ENCODE measurements around the gene EVA1C. TPM values are rescaled to one million over a fixed set of nuclear protein-coding genes. Genes with fewer than 3 reads are reported as not detected.
"Not testable (repeated sequence)": the region's sequence is repeated elsewhere in the genome, so short reads cannot be mapped to it uniquely, and the experiment has no call there.

EVA1C gene
- total RNA-seq, 1 donor from 2014 or later, result 8.2 TPM

DNA sequence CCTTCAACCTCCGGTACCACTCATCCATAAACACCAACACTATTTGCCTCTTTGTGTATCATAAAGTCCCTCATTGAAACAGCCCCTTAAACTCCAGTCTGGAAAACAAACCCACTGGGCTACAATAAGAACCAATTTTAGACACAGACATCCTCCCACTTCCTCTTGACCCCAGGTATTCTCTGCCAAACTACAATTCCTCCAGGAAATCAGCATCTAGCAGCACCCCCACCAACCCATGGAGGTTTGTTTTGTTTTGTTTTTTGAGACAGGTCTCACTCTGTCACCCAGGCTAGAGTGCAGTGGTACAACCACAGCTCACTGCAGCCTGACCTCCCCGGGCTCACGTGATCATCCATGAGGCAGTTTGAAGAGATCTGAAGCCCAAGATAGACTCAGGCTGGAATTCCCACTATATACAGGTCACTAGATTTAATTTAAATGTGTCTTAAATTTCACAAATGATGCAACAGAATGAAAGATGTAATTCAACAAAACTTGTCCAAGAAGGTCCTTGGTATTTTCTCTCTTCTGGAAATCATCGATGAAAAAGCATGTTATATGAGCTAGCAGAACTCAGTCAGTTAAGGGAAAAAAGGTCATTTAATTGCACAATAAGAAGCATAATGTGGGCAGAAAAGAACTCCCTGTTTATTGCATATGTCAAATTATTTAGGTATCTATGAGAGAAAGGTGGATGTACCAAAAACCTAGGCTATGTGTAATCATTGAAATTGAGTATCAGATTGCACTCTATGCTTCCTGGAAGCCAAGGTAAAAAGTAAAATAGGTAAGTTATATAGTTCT lies 142.5 kb downstream of the EVA1C start:
- Mint-ChIP-seq H3K9me3 (no peaks in the 10 kb centered on the region), H3K36me3 (ENCODE audit: low read depth) (no peaks in the 10 kb centered on the region), H3K27ac (no peak overlapping the region), H3K4me3 (no peak overlapping the region), H3K4me1 (no peaks in the 10 kb centered on the region), H3K27me3 (peaks cover 2% of the 10 kb centered on the region)
- DNase-seq, result no peak
- intact Hi-C loops (cut with micrococcal nuclease), result no loop called here

DNA sequence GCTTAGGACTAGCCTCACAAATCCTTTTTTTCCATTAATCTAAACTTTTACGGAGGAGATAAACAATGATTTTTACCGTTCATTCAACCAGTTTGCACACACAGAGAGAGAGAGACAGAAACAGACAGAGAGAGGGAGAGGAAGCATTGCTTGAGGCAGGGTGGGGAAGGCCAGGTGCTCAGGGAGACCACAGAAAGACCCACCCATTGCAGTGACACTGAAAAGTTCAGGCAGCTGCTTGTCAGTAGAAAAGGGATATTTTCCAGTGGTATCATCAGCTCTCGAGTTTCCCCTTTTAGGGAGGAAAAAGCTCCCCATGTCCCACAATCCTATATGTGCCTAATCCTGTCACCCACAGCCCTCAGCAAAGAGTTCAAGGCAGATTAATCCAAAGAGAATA lies 145.6 kb downstream of the EVA1C start:
- no peaks in the 10 kb centered on the region for H3K9me3 Mint-ChIP-seq
- H3K27ac Mint-ChIP-seq, result no peak overlapping the region

DNA sequence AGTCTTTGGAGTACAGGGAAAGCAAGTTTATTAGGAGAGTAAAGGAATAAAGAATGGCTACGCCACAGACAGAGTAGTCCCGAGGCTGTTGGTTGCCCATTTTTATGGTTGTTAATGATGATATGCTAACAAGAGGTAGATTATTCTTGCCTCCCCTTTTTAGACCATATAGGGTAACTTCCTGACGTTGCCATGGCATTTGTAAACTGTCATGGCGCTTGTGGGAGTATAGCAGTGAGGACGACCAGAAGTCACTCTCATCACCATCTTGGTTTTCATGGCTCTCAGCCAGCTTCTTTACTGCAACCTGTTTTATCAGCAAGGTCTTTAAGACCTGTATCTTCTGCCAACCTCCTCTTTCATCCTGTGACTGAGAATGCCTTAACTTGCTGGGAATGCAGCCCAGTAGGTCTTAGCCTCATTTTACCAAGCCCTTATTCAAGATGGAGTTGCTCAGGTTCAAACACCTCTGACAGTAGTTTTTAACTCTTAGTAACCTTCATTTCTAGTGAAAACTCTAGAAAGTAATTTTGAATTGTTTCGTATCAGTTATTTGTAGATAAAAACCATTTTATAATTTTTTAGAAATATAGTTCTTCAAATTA lies 146.6 kb downstream of the EVA1C start:
- Mint-ChIP-seq H3K4me1 (no peaks in the 10 kb centered on the region), H3K4me3 (no peak overlapping the region), H3K36me3 (ENCODE audit: low read depth) (no peaks in the 10 kb centered on the region), H3K27me3 (no peaks in the 10 kb centered on the region), H3K27ac (no peak overlapping the region), H3K9me3 (no peaks in the 10 kb centered on the region)
- DNase-seq, result no peak
- intact Hi-C loops (cut with micrococcal nuclease), result no loop called here

More for the DNA sequence above, 145.6 kb downstream of the EVA1C start:
- no peak for DNase-seq
- H3K27me3 Mint-ChIP-seq, result no peaks in the 10 kb centered on the region
- no peak overlapping the region for H3K4me3 Mint-ChIP-seq
- intact Hi-C loops (cut with micrococcal nuclease), result no loop called here
- H3K36me3 Mint-ChIP-seq (ENCODE audit: low read depth), result no peaks in the 10 kb centered on the region
- H3K4me1 Mint-ChIP-seq, result no peaks in the 10 kb centered on the region

- no peak overlapping the region for H3K27ac Mint-ChIP-seq
- intact Hi-C loops (cut with micrococcal nuclease), result no loop called here
- no peaks in the 10 kb centered on the region for H3K4me1 Mint-ChIP-seq
- no peak overlapping the region for H3K4me3 Mint-ChIP-seq
- no peak for DNase-seq
- H3K36me3 Mint-ChIP-seq (ENCODE audit: low read depth), result no peaks in the 10 kb centered on the region
- H3K27me3 Mint-ChIP-seq, result peaks cover 7% of the 10 kb centered on the region
- peaks cover 12% of the 10 kb centered on the region for H3K9me3 Mint-ChIP-seq
Measured at GRCh38 chr21:32560896-32561295, 148.4 kb downstream of the EVA1C start.

GRCh38 chr21:32561476-32561875 lies 149.0 kb downstream of the EVA1C start:
- H3K27me3 Mint-ChIP-seq; H3K4me3 Mint-ChIP-seq; H3K27ac Mint-ChIP-seq; DNase-seq; H3K4me1 Mint-ChIP-seq; intact Hi-C loops (cut with micrococcal nuclease); H3K36me3 Mint-ChIP-seq (ENCODE audit: low read depth): not testable (repeated sequence)
- peaks cover 12% of the 10 kb centered on the region for H3K9me3 Mint-ChIP-seq

DNA sequence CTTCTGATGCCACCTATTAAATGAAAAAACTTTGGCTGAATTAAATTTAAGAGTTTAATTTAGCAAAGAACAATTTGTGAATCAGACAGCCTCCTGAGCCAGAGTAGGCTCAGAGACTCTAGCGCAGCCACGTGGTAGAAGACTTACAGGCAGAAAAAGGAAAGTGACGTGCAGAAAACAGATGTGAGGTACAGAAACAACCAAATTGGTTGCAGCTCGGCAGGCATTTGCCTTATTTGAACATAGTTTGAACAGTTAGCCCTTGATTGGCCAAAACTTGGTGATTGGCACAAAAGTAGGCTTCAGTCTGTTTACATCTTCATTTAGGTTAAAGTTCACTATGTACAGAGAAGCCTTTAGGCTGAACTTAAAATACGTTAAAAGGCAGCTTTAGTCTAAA lies 149.9 kb downstream of the EVA1C start:
- Mint-ChIP-seq H3K27ac (no peak overlapping the region), H3K4me3 (no peak overlapping the region), H3K36me3 (ENCODE audit: low read depth) (no peaks in the 10 kb centered on the region), H3K4me1 (no peaks in the 10 kb centered on the region), H3K9me3 (peaks cover 12% of the 10 kb centered on the region), H3K27me3 (peaks cover 7% of the 10 kb centered on the region)
- intact Hi-C loops (cut with micrococcal nuclease), result no loop called here
- no peak for DNase-seq

DNA sequence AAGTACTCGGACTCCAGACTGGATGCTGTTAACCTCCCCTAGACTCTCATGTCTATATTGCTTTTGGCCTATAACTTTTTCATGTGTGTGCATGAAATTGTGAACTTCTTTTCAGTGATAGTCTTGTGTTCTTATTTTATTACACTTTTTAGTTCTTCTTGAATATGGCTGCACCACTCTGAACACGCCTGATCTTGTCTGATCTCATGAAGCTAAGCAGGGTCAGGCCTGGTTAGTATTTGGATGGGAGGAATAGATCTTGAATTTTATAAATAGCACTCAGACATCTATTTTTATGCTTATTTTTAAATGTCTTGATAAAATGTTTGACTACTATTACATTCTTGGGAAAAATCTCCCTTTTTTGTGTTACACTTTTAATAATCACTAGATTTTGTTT lies 150.4 kb downstream of the EVA1C start:
- H3K36me3 Mint-ChIP-seq (ENCODE audit: low read depth), result no peaks in the 10 kb centered on the region
- intact Hi-C loops (cut with micrococcal nuclease), result no loop called here
- H3K27ac Mint-ChIP-seq, result no peak overlapping the region

More for the DNA sequence above, 150.4 kb downstream of the EVA1C start:
- Mint-ChIP-seq H3K4me1 (no peaks in the 10 kb centered on the region), H3K9me3 (peaks cover 12% of the 10 kb centered on the region), H3K4me3 (no peak overlapping the region), H3K27me3 (peaks cover 7% of the 10 kb centered on the region)
- no peak for DNase-seq

Other genes with a start within 250 kb of the EVA1C start
- 27.8 and 31.3 TPM in 2 replicates for gene MIS18A, start 133.7 kb upstream of the EVA1C start, total RNA-seq
- gene MRAP, start 113.9 kb upstream of the EVA1C start, total RNA-seq, result not detected in 2 replicates
- 39.2 and 41.7 TPM in 2 replicates for gene URB1, start 19.7 kb upstream of the EVA1C start, total RNA-seq
- 0.58 and 1.1 TPM in 2 replicates for gene TCP10L, start 172.8 kb downstream of the EVA1C start, total RNA-seq
- 52.5 and 57.6 TPM in 2 replicates for gene CFAP298, start 199.7 kb downstream of the EVA1C start, total RNA-seq